HG03442 (cell line): ENCODE data around the gene TSPAN4.

ENCODE experiments used
- ATAC-seq: cut with Tn5 transposase; IDR thresholded peaks from one replicate; pipeline ENCODE4 v1.9.1; 2021; ENCODE audit warnings: mild to moderate bottlenecking, moderate library complexity; ENCODE audit not compliant: unreplicated experiment

Gene TSPAN4

GRCh38 chr11:905952-906351 is 63.3 kb downstream of the TSPAN4 start:
- ATAC-seq, result no peak

GRCh38 chr11:907668-908067 is 65.0 kb downstream of the TSPAN4 start:
- ATAC-seq, result no peak

DNA sequence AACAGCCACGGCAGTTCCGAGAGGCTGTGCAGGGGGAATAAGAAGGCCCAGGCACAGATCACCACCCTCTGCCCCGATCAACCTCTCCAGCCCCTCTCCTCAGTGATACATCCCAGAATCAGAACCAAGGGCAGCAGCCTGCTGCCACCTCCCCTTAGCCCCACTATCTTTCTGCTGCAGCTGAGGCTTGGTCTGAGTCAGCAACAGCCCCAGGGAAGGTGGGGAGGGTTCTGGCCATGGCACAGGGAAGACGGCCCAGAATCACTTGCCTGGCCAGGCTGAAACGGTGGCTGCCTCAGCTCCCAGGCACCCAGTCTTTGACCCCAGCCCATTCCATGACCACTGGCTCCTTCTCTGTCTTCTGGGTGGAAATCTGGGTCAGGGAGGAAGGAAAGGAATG is 65.6 kb downstream of the TSPAN4 start:
- ATAC-seq, result no peak

- ATAC-seq, result no peak
Observed at GRCh38 chr11:909406-909805, 66.8 kb downstream of the TSPAN4 start.

DNA sequence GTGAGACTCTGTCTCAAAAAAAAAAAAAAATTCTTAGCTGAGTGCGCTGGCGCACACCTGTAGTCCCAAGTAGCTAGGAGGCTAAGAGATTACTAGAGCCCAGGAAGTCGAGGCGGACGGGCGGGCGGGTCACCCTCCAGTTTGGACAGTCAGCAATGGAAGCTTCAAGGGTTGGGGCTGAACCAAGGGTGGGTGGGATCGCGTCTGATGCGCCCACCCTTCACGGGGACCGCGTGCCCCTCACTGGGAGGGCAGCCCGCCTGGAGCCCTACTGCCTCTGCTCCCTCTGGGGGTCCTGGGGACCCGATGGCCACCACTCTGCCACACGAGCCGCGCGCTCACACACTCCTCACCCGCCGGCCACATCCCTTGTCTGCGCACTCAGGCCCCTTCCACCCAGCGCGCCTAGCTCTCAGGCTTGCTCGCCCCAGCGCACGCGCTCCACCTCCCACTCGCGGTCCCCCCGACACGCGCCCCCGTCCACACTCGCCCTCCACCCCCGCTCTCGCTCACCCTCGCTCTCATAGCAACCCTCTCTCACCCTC is 67.5 kb downstream of the TSPAN4 start:
- ATAC-seq, result no peak

GRCh38 chr11:910589-911030 is 68.0 kb downstream of the TSPAN4 start, which contains the start of gene CHID1:
Gene CHID1 (minus strand): TSS chr11:910810. CDS start chr11:904816, 5,994 bp downstream.
- peak; percentile 85 for ATAC-seq

- ATAC-seq, result no peak
Observed at GRCh38 chr11:911031-911889, 68.6 kb downstream of the TSPAN4 start.

DNA sequence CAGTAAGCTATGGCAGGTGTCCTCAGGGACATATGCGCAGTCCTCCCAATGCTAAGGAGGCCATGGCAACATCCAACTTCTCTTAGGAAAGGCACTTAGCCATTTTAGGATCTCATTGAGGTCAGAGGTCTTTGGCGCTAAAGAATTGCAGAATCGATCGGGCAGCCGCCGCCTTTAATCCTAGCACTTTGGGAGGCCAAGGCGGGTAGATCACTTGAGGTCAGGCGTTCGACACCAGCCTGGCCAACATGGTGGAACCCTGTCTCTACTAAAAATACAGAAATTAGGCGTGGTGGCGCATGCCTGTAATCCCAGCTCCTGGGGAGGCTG is 69.2 kb downstream of the TSPAN4 start:
- ATAC-seq, result no peak

- no peak for ATAC-seq
Observed at GRCh38 chr11:912266-912665, 69.6 kb downstream of the TSPAN4 start.

DNA sequence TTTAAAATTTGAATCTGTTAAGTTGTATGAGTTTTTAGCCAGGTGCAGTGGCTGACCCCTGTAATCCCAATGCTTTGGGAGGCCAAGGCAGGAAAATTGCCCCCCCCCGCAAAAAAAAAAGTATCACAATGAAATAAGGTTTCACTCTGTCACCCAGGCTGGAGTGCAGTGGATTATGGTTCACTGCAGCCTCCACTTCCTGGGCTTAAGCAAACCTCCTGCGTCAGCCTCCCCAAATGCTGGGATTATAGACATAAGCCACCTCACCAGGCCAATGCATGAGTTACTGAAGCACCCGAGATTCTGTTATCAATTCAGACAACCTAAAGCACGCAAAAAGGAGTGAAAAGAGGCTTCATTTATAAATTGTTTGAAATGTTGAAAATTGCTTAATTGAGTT is 70.4 kb downstream of the TSPAN4 start:
- no peak for ATAC-seq

GRCh38 chr11:914204-914603 is 71.6 kb downstream of the TSPAN4 start:
- no peak for ATAC-seq

- no peak for ATAC-seq
Observed at GRCh38 chr11:914747-915501, 72.3 kb downstream of the TSPAN4 start.
